ENCODE results near the gene PLPPR3.

Gene PLPPR3

DNA sequence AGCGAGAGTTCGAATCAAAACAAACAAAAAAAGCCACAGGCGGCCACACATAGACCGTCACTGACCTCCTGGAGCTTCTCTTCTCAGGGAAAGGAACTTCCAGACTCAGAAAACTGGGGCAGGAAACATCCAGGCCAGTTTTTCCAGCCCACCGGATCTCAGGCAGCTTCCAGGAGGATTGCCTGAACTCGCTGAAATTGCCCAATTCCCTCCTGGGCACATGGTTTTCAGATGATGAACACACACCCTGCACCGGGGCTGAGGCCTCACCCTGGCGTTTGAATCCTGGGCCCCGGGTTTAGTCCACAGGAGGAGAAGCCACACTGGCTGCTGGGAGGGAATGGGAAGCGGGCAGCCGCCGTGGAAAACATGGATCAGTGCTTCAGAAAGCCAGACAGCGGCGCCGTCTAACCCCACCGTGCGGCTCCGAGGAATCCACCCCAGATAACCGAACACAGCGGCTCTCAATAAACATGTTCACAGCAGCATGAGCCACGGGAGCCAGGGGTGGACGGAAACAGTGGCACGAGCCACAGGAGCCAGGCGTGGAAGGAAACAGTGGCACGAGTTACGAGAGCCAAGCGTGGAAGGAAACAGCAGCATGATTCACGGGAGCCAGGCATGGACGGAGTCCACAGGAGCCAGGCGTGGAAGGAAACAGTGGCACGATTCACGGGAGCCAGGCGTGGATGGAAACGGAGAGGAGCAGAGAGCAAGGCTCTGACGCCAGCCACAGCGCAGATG lies 42.7 kb downstream of the PLPPR3 start:
- DNase-seq (ENCODE audit: low read depth, low spot score) = peak; percentile 83

GRCh38 chr19:776549-776948 lies 45.2 kb downstream of the PLPPR3 start:
- DNase-seq (ENCODE audit: low read depth, low spot score) = peak; percentile 23

DNA sequence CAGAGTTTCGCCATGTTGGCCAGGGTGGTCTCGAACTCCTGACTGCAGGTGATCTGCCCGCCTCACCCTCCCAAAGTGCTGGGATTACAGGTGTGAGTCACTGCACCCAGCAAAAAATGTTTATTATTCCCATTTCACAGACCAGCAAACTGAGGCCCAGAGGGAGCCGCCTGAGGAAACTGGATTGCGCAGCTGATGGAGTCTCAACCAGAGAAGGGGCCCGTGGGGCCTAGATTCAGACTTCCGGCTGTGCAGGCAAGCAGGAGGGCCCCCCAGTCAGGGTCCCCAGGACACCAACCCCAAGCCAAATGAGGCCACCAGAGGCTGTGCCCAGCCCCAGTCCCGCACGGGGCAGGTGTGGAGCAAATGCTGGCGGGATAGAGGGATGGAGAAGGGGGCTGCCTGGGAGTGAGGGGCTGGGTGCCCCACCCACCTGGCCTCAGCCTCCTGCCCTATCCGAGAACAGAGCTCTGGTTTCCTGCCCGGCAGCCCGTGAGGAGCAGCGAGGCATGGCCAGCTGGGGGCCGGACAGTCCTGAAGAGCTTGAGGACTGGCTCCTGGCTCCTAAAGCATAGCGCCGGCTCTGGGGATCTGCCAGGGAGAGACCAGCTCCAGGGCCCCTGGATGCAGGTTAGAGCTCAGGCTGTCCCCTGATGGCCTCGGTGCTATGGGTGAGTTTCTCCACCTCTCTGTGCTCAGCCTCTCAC lies 48.9 kb downstream of the PLPPR3 start:
- DNase-seq (ENCODE audit: low read depth, low spot score) = peak; percentile 67

- no peak for DNase-seq (ENCODE audit: low read depth, low spot score)
These were observed 49.7 kb downstream of the PLPPR3 start for GRCh38 chr19:772063-772462.

GRCh38 chr19:771332-771785 lies 50.4 kb downstream of the PLPPR3 start:
- peak; percentile 40 for DNase-seq (ENCODE audit: low read depth, low spot score)

DNA sequence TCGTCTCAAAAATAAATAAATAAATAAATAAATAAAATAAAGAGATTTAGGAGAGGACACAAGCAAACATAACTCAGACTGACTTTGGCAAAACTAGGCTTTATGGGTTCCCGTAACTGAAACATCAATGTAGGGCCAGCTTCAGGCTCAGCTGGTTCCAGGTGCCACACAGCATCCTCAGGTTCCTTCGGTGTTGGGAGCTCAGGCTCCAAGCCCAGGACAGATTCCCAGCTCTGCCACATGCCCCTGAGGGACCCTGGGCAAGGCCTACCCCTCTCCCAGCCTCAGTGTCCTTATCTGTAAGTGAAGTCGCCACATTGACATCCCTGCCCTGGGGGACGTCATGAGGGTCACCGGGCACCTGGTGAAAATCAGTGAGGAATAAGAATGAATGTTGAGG lies 52.1 kb downstream of the PLPPR3 start:
- no peak for DNase-seq (ENCODE audit: low read depth, low spot score)

DNA sequence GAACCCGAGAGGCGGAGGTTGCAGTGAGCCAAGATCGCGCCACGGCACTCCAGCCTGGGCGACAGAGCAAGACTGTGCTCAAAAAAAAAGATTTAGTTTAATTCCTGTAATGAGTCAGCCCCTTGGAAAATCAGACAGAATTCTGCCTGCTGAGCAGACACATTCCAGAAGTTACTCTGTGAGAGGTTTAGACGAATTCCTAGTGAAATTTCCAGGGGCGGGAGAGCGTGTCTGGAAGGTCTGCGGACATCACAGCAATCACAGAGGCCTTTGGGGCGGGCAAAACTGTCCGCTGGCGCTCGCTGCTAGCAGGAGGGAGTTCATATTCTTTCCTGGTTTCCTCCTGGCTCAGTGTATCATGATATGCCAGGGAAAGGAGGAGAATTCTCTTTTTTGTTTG lies 53.3 kb downstream of the PLPPR3 start:
- DNase-seq (ENCODE audit: low read depth, low spot score) = peak; percentile 80

GRCh38 chr19:765179-765738 lies 56.5 kb downstream of the PLPPR3 start:
- no peak for DNase-seq (ENCODE audit: low read depth, low spot score)

- no peak for DNase-seq (ENCODE audit: low read depth, low spot score)
These were observed 57.5 kb downstream of the PLPPR3 start for GRCh38 chr19:764301-764700.

DNA sequence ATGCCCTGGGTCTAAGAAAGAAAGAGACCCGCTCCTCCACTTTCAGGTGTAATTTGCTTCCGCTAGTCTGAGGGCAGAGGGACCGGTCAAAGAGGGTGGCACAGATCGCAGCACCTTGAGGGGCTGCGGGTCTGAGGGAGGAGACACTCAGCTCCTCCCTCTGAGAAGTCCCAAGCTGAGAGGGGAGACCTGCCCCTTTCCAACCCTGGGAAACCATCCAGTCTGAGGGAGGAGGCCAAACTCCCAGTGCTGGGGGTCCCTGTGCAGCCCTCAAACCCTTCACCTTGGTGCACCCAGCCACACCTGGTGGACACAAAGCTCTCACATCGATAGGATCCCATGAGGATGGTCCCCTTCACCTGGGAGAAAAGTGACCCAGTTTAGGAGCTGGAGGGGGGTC lies 57.9 kb downstream of the PLPPR3 start:
- DNase-seq (ENCODE audit: low read depth, low spot score) = no peak

GRCh38 chr19:763181-763580 lies 58.6 kb downstream of the PLPPR3 start:
- DNase-seq (ENCODE audit: low read depth, low spot score) = no peak

Data from ELF-1 (cell line).